ENCODE results near the gene SLC9A9. TPM values are rescaled to one million over a fixed set of nuclear protein-coding genes. Genes with fewer than 3 reads are reported as not detected.

Gene SLC9A9
- total and polyA plus RNA-seq, 2 of the 8 experiments (the other 6 are each of a cell fraction or from before 2014, with no cell fraction given), result 0.48 to 1.1 TPM

GRCh38 chr3:143712522-143712921, 135.7 kb downstream of the SLC9A9 start:
- H4K8ac ChIP-seq (ENCODE audit: extremely low read depth, insufficient read depth, low read length), result no peak overlapping the region
- H3K79me2 ChIP-seq (ENCODE audit: control insufficient read depth in 1 of 2, insufficient read depth in 2 of 2, low read length in 2 of 2), result no peaks in the 10 kb centered on the region
- no peaks in the 10 kb centered on the region for H3K27me3 ChIP-seq (replicated peaks in 1 of 4; ENCODE audit: control insufficient read depth in 3 of 4, extremely low read depth in 1 of 4, insufficient read depth in 3 of 4, low read length in 3 of 4)
- no peak overlapping the region for H4K5ac ChIP-seq (ENCODE audit: insufficient read length, low read depth, low read length)
- H2BK15ac ChIP-seq (ENCODE audit: low read length), result no peak overlapping the region
- H2BK12ac ChIP-seq (ENCODE audit: low read depth, low read length), result no peak overlapping the region
- DNase-seq (ENCODE audit: low read depth in 1 of 2, low spot score in 2 of 2) (no peak), FAIRE-seq (no peak)
- H3K4ac ChIP-seq (replicated peaks; ENCODE audit: insufficient read length, low read depth, low read length), result no peak overlapping the region
- H2AK5ac ChIP-seq (ENCODE audit: low read depth, low read length), result no peak overlapping the region
- H2BK5ac ChIP-seq (ENCODE audit: low read depth, low read length), result no peak overlapping the region
- no peak overlapping the region for H3K18ac ChIP-seq (ENCODE audit: extremely low read depth, low read length)
- no peaks in the 10 kb centered on the region for H3K36me3 ChIP-seq (ENCODE audit: control insufficient read depth in 2 of 4, insufficient read depth in 4 of 4, low read length in 3 of 4)
- H3K79me1 ChIP-seq (ENCODE audit: low read depth, low read length), result no peaks in the 10 kb centered on the region
- no peak overlapping the region for H3K4me3 ChIP-seq (ENCODE audit: extremely low read depth in 1 of 4, insufficient read depth in 2 of 4, low read depth in 3 of 4, low read length in 4 of 4)
- no peaks in the 10 kb centered on the region for H3K9me3 ChIP-seq (ENCODE audit: insufficient read depth in 2 of 2, low read depth in 1 of 2, low read length in 1 of 2)
- H4K91ac ChIP-seq (replicated peaks; ENCODE audit: insufficient read length, low read length), result no peak overlapping the region
- no peak overlapping the region for H2AFZ ChIP-seq (ENCODE audit: low read length)
- no peak overlapping the region for H2BK120ac ChIP-seq (replicated peaks; ENCODE audit: low read depth, low read length)
- no peak overlapping the region for H3K56ac ChIP-seq (replicated peaks; ENCODE audit: insufficient read length, low read depth, low read length)
- ChIA-PET POLR2A (ENCODE audit: partially characterized antibody) (interaction anchor here (0.8 kb wide), 1 partner anchor 8 kb away, joined by 3 read pairs; no protein-coding TSS in a partner anchor), CTCF (ENCODE audit: partially characterized antibody) (interaction anchor here (0.8 to 1.4 kb wide), 3 partner anchors 31 to 427 kb away, joined by 3 read pairs; no protein-coding TSS in a partner anchor)
- no peak overlapping the region for H3K14ac ChIP-seq (ENCODE audit: insufficient read length)
- H3K4me2 ChIP-seq (ENCODE audit: insufficient read depth in 1 of 2, low read depth in 2 of 2, low read length in 2 of 2), result no peak overlapping the region
- no peaks in the 10 kb centered on the region for H4K20me1 ChIP-seq (replicated peaks in 1 of 2; ENCODE audit: control insufficient read depth in 1 of 2, insufficient read depth in 2 of 2, low read length in 2 of 2)
- no peak overlapping the region for H3K9ac ChIP-seq (replicated peaks in 1 of 4; ENCODE audit: extremely low read depth in 1 of 4, low read depth in 3 of 4, low read length in 3 of 4)
- no peak overlapping the region for H3K27ac ChIP-seq (ENCODE audit: low read depth, low read length)
- no peak overlapping the region for H3K23ac ChIP-seq (ENCODE audit: insufficient read length)
- TF ChIP-seq CBX8 (IDR thresholded peaks at IDR 0.05; ENCODE audit: borderline replicate concordance, low read depth, low read length) (no peak), SIRT6 (IDR thresholded peaks at IDR 0.05; ENCODE audit: low read length) (no peak), POU5F1 (IDR thresholded peaks at IDR 0.05; ENCODE audit: low read depth, low read length) (no peak), SAP30 (IDR thresholded peaks at IDR 0.05; ENCODE audit: insufficient read depth, insufficient replicate concordance, low read length) (no peak), NANOG (IDR thresholded peaks at IDR 0.05; ENCODE audit: insufficient read depth, low read depth, low read length, poor library complexity, severe bottlenecking) (no peak), RXRA (IDR thresholded peaks at IDR 0.05; ENCODE audit: insufficient read depth, low read depth, low read length) (no peak), YY1 (IDR thresholded peaks at IDR 0.05; ENCODE audit: low read depth, low read length) (no peak), TAF7 (optimal IDR thresholded peaks at IDR 0.05; ENCODE audit: borderline replicate concordance, low read depth, low read length) (no peak), BACH1 (IDR thresholded peaks at IDR 0.05; ENCODE audit: low read length) (no peak), KDM4A (IDR thresholded peaks at IDR 0.05; ENCODE audit: low read depth, low read length, severe bottlenecking) (no peak), POLR2AphosphoS5 (IDR thresholded peaks at IDR 0.05; ENCODE audit: low read depth, low read length) (no peak), JUN (IDR thresholded peaks at IDR 0.05; ENCODE audit: low read depth, low read length) (no peak), FOSL1 (IDR thresholded peaks at IDR 0.05; ENCODE audit: insufficient read depth, low read depth, low read length) (no peak), PHF8 (conservative IDR thresholded peaks at IDR 0.05; ENCODE audit: low read depth, low read length) (no peak)
- no peaks in the 10 kb centered on the region for H3K23me2 ChIP-seq (ENCODE audit: low read depth, low read length)
- H3K4me1 ChIP-seq (replicated peaks in 1 of 4; ENCODE audit: control insufficient read depth in 3 of 4, insufficient read depth in 4 of 4, low read length in 3 of 4), result no peaks in the 10 kb centered on the region
- H2BK20ac ChIP-seq (ENCODE audit: low read length), result no peak overlapping the region
